ENCODE results near the gene IBA57.

IBA57 gene

DNA sequence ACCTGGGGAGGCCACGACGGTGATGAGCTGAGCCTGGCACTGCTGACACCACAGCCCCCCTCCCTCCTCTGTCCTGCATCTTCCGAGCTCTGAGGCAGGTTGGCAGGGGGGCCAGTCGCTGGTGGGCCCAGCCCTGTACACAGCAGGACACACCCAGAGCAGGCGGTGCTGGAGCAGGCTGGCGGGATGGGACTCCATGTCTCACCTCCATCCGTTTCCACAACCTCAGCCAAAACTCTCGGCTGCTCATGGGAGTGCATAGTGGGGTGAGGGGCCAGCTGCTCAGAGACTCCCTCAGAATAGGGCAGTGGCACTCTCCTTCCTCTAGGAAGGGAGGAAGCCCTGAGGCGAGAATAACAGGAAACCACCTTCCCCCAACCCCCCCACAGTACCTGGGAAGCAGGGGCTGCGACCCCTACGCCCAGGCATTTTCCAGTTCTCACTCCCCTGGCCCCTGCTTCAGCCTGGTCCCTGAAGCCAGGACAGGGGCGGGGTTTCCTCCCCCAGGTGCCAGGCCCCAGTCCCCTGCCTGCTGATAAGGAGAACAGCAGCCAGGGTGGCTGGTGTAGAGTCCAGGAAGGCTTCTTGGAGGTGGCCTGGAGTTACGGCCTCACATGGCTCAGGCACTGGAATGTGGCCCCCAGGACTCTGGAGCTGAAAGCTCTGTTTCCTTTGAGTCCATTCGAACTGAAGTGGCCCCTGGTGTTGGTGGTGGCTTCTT lies 3.2 kb upstream of the IBA57 start (continued):
- TF ChIP-seq TCF4 (CRISPR knock-in tag; IDR thresholded peaks at IDR 0.05; ENCODE audit: borderline replicate concordance) (no peak), ZFP3 (CRISPR knock-in tag; IDR thresholded peaks at IDR 0.05) (no peak), PPARA (CRISPR knock-in tag; IDR thresholded peaks at IDR 0.05; ENCODE audit: borderline replicate concordance) (no peak), RARB (CRISPR knock-in tag; IDR thresholded peaks at IDR 0.05) (no peak)

DNA sequence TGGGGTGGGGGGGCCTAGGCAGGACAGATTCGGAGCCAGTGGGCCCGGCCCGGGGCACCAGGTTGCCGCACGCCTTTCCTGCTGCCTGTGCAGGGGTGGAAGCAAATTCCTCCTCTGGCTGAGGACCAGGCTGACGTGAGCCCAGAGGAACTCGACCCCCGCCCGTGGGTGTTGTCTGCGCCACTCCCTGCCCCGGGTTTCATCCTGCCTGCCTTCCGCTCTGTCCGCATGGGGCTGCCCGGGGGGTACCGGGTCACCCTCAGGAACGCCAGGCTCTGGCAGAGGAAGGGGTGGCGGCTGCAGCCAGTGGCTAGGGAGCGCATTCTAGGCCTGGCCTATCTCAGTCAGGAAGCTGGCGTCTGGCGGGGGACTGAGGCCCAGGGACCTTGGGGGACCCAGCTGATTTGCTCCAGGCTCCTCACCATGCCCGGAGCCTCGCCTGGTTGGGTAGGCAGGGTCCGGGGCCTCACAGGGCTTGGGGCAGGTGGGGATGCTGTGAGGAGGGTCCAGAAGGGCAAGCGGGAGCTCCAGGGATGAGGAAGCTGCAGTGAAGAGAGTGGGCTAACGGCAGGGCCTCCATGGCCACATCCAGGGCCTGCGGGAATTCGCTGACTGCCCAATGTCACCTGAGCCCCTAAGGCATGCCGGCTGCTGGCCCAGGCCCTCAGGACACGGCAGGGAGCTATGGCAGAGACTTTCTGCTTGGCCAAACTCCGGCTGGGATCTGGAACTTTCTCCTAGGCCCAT lies 2.4 kb upstream of the IBA57 start:
- TF ChIP-seq ZC3H10 (CRISPR knock-in tag; IDR thresholded peaks at IDR 0.05) (no peak), ZNF565 (CRISPR knock-in tag; conservative IDR thresholded peaks at IDR 0.05; ENCODE audit: low read depth) (no peak), ZFP3 (CRISPR knock-in tag; IDR thresholded peaks at IDR 0.05) (no peak), CSDC2 (CRISPR knock-in tag; IDR thresholded peaks at IDR 0.05) (no peak), BACH2 (CRISPR knock-in tag; IDR thresholded peaks at IDR 0.05; ENCODE audit: borderline replicate concordance) (no peak), RARB (CRISPR knock-in tag; IDR thresholded peaks at IDR 0.05) (no peak), ZFP30 (CRISPR knock-in tag; IDR thresholded peaks at IDR 0.05) (no peak), TCF4 (CRISPR knock-in tag; IDR thresholded peaks at IDR 0.05; ENCODE audit: borderline replicate concordance) (no peak), ZNF70 (CRISPR knock-in tag; IDR thresholded peaks at IDR 0.05) (no peak), SNAI2 (CRISPR knock-in tag; IDR thresholded peaks at IDR 0.05) (no peak), ISL1 (CRISPR knock-in tag; IDR thresholded peaks at IDR 0.05) (no peak), ESRRG (CRISPR knock-in tag; IDR thresholded peaks at IDR 0.05) (no peak), ARNTL (CRISPR knock-in tag; IDR thresholded peaks at IDR 0.05; ENCODE audit: borderline replicate concordance, low read depth) (no peak), OSR1 (CRISPR knock-in tag; IDR thresholded peaks at IDR 0.05) (no peak), GLIS3 (CRISPR knock-in tag; IDR thresholded peaks at IDR 0.05) (no peak)
- TF ChIP-seq, protein P1, sequence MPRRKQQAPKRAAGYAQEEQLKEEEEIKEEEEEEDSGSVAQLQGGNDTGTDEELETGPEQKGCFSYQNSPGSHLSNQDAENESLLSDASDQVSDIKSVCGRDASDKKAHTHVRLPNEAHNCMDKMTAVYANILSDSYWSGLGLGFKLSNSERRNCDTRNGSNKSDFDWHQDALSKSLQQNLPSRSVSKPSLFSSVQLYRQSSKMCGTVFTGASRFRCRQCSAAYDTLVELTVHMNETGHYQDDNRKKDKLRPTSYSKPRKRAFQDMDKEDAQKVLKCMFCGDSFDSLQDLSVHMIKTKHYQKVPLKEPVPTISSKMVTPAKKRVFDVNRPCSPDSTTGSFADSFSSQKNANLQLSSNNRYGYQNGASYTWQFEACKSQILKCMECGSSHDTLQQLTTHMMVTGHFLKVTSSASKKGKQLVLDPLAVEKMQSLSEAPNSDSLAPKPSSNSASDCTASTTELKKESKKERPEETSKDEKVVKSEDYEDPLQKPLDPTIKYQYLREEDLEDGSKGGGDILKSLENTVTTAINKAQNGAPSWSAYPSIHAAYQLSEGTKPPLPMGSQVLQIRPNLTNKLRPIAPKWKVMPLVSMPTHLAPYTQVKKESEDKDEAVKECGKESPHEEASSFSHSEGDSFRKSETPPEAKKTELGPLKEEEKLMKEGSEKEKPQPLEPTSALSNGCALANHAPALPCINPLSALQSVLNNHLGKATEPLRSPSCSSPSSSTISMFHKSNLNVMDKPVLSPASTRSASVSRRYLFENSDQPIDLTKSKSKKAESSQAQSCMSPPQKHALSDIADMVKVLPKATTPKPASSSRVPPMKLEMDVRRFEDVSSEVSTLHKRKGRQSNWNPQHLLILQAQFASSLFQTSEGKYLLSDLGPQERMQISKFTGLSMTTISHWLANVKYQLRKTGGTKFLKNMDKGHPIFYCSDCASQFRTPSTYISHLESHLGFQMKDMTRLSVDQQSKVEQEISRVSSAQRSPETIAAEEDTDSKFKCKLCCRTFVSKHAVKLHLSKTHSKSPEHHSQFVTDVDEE (CRISPR knock-in tag; IDR thresholded peaks at IDR 0.05), result no peak
- TF ChIP-seq, protein P2, sequence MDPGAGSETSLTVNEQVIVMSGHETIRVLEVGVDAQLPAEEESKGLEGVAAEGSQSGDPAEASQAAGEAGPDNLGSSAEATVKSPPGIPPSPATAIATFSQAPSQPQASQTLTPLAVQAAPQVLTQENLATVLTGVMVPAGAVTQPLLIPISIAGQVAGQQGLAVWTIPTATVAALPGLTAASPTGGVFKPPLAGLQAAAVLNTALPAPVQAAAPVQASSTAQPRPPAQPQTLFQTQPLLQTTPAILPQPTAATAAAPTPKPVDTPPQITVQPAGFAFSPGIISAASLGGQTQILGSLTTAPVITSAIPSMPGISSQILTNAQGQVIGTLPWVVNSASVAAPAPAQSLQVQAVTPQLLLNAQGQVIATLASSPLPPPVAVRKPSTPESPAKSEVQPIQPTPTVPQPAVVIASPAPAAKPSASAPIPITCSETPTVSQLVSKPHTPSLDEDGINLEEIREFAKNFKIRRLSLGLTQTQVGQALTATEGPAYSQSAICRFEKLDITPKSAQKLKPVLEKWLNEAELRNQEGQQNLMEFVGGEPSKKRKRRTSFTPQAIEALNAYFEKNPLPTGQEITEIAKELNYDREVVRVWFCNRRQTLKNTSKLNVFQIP (CRISPR knock-in tag; IDR thresholded peaks at IDR 0.05; ENCODE audit: borderline replicate concordance, low read depth), result no peak
- TF ChIP-seq, protein P3, sequence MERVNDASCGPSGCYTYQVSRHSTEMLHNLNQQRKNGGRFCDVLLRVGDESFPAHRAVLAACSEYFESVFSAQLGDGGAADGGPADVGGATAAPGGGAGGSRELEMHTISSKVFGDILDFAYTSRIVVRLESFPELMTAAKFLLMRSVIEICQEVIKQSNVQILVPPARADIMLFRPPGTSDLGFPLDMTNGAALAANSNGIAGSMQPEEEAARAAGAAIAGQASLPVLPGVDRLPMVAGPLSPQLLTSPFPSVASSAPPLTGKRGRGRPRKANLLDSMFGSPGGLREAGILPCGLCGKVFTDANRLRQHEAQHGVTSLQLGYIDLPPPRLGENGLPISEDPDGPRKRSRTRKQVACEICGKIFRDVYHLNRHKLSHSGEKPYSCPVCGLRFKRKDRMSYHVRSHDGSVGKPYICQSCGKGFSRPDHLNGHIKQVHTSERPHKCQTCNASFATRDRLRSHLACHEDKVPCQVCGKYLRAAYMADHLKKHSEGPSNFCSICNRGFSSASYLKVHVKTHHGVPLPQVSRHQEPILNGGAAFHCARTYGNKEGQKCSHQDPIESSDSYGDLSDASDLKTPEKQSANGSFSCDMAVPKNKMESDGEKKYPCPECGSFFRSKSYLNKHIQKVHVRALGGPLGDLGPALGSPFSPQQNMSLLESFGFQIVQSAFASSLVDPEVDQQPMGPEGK (CRISPR knock-in tag; IDR thresholded peaks at IDR 0.05; ENCODE audit: borderline replicate concordance), result no peak
- TF ChIP-seq, protein P4, sequence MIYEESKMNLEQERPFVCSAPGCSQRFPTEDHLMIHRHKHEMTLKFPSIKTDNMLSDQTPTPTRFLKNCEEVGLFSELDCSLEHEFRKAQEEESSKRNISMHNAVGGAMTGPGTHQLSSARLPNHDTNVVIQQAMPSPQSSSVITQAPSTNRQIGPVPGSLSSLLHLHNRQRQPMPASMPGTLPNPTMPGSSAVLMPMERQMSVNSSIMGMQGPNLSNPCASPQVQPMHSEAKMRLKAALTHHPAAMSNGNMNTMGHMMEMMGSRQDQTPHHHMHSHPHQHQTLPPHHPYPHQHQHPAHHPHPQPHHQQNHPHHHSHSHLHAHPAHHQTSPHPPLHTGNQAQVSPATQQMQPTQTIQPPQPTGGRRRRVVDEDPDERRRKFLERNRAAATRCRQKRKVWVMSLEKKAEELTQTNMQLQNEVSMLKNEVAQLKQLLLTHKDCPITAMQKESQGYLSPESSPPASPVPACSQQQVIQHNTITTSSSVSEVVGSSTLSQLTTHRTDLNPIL (CRISPR knock-in tag; IDR thresholded peaks at IDR 0.05; ENCODE audit: low read depth), result no peak
- TF ChIP-seq, protein P5, sequence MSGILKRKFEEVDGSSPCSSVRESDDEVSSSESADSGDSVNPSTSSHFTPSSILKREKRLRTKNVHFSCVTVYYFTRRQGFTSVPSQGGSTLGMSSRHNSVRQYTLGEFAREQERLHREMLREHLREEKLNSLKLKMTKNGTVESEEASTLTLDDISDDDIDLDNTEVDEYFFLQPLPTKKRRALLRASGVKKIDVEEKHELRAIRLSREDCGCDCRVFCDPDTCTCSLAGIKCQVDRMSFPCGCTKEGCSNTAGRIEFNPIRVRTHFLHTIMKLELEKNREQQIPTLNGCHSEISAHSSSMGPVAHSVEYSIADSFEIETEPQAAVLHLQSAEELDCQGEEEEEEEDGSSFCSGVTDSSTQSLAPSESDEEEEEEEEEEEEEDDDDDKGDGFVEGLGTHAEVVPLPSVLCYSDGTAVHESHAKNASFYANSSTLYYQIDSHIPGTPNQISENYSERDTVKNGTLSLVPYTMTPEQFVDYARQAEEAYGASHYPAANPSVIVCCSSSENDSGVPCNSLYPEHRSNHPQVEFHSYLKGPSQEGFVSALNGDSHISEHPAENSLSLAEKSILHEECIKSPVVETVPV (CRISPR knock-in tag; IDR thresholded peaks at IDR 0.05), result no peak
- no peak for ATAC-seq
